Right renal cortex interstitium (tissue), 3 donors: ENCODE measurements around the gene PRKAG2. TPM values are rescaled to one million over a fixed set of nuclear protein-coding genes. Genes with fewer than 3 reads are reported as not detected.
A peak's percentile ranks its signal among the peaks of the same experiment; 100 is the strongest.

Experiments used
- DNase-seq, 3 donors: peaks; one replicate each; pipeline ENCODE4 v3.0.0-alpha.2; 2013; ENCODE audit warnings: low read depth in 3 of 3, low spot score in 2 of 3
- polyA plus RNA-seq, 3 donors: library from polyadenylated mRNA; unstranded; fragments of 120-200 nt; gene quantifications; one replicate each; pipeline ENCODE4 v1.2.1, GENCODE V29; 2013; ENCODE audit not compliant: insufficient read length in 3 of 3

Gene PRKAG2
- polyA plus RNA-seq, 3 donors, result 29.7 to 30.4 (median 30.0) TPM

- DNase-seq, result no peak
These were observed 185.5 kb downstream of the PRKAG2 start for GRCh38 chr7:151691449-151691848.

GRCh38 chr7:151690606-151691005, 186.3 kb downstream of the PRKAG2 start:
- DNase-seq, result no peak

GRCh38 chr7:151689196-151689971, 187.5 kb downstream of the PRKAG2 start:
- DNase-seq, result no peak

- no peak for DNase-seq
These were observed 188.6 kb downstream of the PRKAG2 start for GRCh38 chr7:151688236-151688780.

GRCh38 chr7:151687523-151688235, 189.2 kb downstream of the PRKAG2 start:
- peak in 1 of 3 donors; percentile 54 for DNase-seq

- no peak for DNase-seq
These were observed 190.1 kb downstream of the PRKAG2 start for GRCh38 chr7:151686826-151687225.

- DNase-seq, result no peak
These were observed 190.7 kb downstream of the PRKAG2 start for GRCh38 chr7:151686016-151686766.

- DNase-seq, result no peak
These were observed 192.3 kb downstream of the PRKAG2 start for GRCh38 chr7:151684408-151685175.

GRCh38 chr7:151683615-151684407, 193.1 kb downstream of the PRKAG2 start:
- no peak for DNase-seq

- no peak for DNase-seq
These were observed 193.9 kb downstream of the PRKAG2 start for GRCh38 chr7:151682831-151683614.

GRCh38 chr7:151681726-151682125, 195.2 kb downstream of the PRKAG2 start:
- no peak for DNase-seq

- no peak for DNase-seq
These were observed 196.1 kb downstream of the PRKAG2 start for GRCh38 chr7:151680810-151681209.

GRCh38 chr7:151679881-151680612, 196.9 kb downstream of the PRKAG2 start:
- no peak for DNase-seq

GRCh38 chr7:151679071-151679708, 197.7 kb downstream of the PRKAG2 start:
- no peak for DNase-seq

GRCh38 chr7:151678227-151678604, 198.7 kb downstream of the PRKAG2 start:
- no peak for DNase-seq

GRCh38 chr7:151677581-151678226, 199.2 kb downstream of the PRKAG2 start:
- no peak for DNase-seq

- DNase-seq, result no peak
These were observed 200.2 kb downstream of the PRKAG2 start for GRCh38 chr7:151676759-151677158.
